Skeletal muscle satellite cell (primary cell): ENCODE measurements around the gene SEMA4B.
"Not testable (repeated sequence)": the region's sequence is repeated elsewhere in the genome, so short reads cannot be mapped to it uniquely, and the experiment has no call there.

Experiments
- H3K27me3 ChIP-seq: 2 replicates; pipeline ENCODE4 v1.7.0; 2013; ENCODE audit warnings: low read length; ENCODE audit not compliant: control insufficient read depth, insufficient read depth
- H3K36me3 ChIP-seq: 2 replicates; pipeline ENCODE4 v1.7.0; 2013; ENCODE audit warnings: mild to moderate bottlenecking, control low read depth, low read length; ENCODE audit not compliant: insufficient read depth
- H3K4me1 ChIP-seq: 2 replicates; pipeline ENCODE4 v1.7.0; 2013; ENCODE audit warnings: low read length; ENCODE audit not compliant: control insufficient read depth, insufficient read depth
- H3K4me2 ChIP-seq: 2 replicates; pipeline ENCODE4 v1.7.0; 2013; ENCODE audit warnings: mild to moderate bottlenecking, low read length
- H3K4me3 ChIP-seq: 2 replicates; pipeline ENCODE4 v1.7.0; 2013; ENCODE audit warnings: low read length
- H3K9ac ChIP-seq: 2 replicates; pipeline ENCODE4 v1.7.0; 2013; ENCODE audit warnings: mild to moderate bottlenecking, low read depth, low read length, moderate library complexity
- H3K9me3 ChIP-seq: replicated peaks from 2 replicates; pipeline ENCODE4 v1.7.0; 2013; ENCODE audit warnings: mild to moderate bottlenecking, control low read depth, low read length

Gene SEMA4B

DNA sequence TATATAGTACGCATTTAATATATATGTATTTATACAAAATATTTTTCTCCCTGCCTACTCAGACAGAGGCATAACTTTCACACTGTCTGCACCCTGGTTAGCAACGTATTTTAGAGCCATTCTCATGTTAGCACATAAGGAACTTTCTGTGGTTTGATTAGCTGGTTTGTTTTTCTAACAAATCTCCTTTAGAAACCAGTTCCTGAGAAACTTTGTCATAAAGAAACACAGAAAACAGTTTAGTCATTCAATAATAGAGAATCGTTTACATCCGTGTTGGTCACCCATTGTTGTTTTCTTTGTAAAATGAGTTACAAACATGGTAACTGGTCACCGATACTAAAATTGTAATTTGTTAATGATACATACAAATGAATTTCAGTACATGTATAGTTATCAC lies 58.4 kb downstream of the SEMA4B start:
- H3K36me3 ChIP-seq = no peaks in the 10 kb centered on the region
- H3K4me3 ChIP-seq = no peak overlapping the region
- H3K9ac ChIP-seq = no peak overlapping the region
- no peaks in the 10 kb centered on the region for H3K27me3 ChIP-seq
- peaks cover 6% of the 10 kb centered on the region for H3K4me1 ChIP-seq
- no peaks in the 10 kb centered on the region for H3K9me3 ChIP-seq
- no peak overlapping the region for H3K4me2 ChIP-seq

- not testable (repeated sequence) for H3K27me3 ChIP-seq, H3K36me3 ChIP-seq, H3K4me3 ChIP-seq, H3K4me2 ChIP-seq, H3K9ac ChIP-seq, H3K9me3 ChIP-seq
- peaks cover 12% of the 10 kb centered on the region for H3K4me1 ChIP-seq
Observed at GRCh38 chr15:90260731-90261130, 59.6 kb downstream of the SEMA4B start.

DNA sequence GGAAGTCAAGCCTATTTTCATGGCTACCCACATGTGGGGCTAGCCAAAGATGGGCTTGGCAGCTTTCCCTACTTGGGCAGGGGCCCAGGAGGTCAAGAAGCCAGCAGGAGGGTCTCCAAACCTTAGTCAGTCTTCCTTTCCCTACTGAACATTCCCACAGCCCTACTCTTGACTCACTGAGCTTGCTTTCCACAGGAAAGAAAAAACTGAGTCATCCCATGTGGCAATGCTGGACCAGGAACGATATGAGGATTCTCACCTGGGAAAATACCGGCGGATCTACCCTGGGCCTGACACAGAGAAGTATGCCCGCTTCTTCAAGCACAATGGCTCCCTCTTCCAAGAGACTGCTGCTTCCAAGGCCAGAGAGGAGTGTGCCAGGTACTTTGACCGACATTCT lies 60.7 kb downstream of the SEMA4B start:
- Histone ChIP-seq H3K4me2 (no peak overlapping the region), H3K4me1 (peaks cover 14% of the 10 kb centered on the region), H3K27me3 (no peaks in the 10 kb centered on the region), H3K36me3 (no peaks in the 10 kb centered on the region), H3K4me3 (no peak overlapping the region), H3K9me3 (no peaks in the 10 kb centered on the region), H3K9ac (no peak overlapping the region)

- H3K27me3 ChIP-seq = no peaks in the 10 kb centered on the region
- H3K9me3 ChIP-seq = no peaks in the 10 kb centered on the region
- H3K9ac ChIP-seq = no peak overlapping the region
- H3K36me3 ChIP-seq = no peaks in the 10 kb centered on the region
- H3K4me2 ChIP-seq = no peak overlapping the region
- no peak overlapping the region for H3K4me3 ChIP-seq
- H3K4me1 ChIP-seq = peaks cover 20% of the 10 kb centered on the region
Observed at GRCh38 chr15:90262426-90262825, 61.3 kb downstream of the SEMA4B start.

DNA sequence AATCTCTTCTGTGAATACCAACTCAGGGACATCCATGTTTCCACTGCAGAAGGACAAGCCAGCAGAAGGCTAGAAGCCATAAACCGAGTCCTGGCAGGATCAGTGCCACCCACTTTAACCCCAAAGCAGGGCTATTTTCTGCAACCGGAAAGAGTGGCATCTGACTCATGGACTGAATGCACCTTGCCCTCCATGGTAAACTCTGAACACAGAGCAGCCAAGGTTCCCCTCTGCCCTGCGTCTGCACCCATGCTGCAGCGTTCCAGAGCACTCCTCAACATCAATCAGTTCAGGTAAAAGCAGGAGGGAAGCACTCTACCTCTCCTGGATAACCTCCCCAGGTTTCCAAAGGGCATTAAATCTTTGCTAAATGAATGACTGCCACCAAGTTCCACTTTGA lies 63.5 kb downstream of the SEMA4B start:
- Histone ChIP-seq H3K36me3 (peaks cover 9% of the 10 kb centered on the region), H3K9me3 (no peaks in the 10 kb centered on the region), H3K4me1 (peaks cover 31% of the 10 kb centered on the region), H3K27me3 (no peaks in the 10 kb centered on the region), H3K9ac (peak overlapping the region; percentile 90), H3K4me3 (peak overlapping the region; percentile 76), H3K4me2 (peak overlapping the region; percentile 85)

GRCh38 chr15:90265271-90266060 lies 64.3 kb downstream of the SEMA4B start, which contains the start of gene NGRN:
Gene NGRN (plus strand): TSS chr15:90265672. CDS start chr15:90265713, 41 bp downstream.
- peaks cover 28% of the 10 kb centered on the region for H3K4me1 ChIP-seq
- H3K36me3 ChIP-seq = peaks cover 15% of the 10 kb centered on the region
- peak within 1 kb of the TSS; percentile 85 for H3K4me2 ChIP-seq
- peak within 1 kb of the TSS; percentile 90 for H3K9ac ChIP-seq
- no peaks in the 10 kb centered on the region for H3K9me3 ChIP-seq
- no peaks in the 10 kb centered on the region for H3K27me3 ChIP-seq
- peak within 1 kb of the TSS; percentile 76 for H3K4me3 ChIP-seq

DNA sequence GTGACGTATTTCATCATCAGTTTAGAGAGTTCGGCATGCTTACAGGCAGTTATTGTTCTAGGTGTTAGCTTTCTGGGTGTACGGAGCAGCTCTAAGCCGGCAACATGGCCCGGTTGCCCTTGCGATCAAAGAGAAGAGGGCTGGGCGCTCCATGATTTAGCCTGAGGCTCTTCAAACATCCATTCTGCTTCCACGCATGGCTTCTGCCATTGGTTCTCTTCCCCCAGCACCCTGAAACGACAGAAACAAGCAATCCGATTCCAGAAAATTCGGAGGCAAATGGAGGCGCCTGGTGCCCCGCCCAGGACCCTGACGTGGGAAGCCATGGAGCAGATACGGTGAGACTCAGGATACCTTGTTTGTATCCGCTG lies 64.9 kb downstream of the SEMA4B start:
- Histone ChIP-seq H3K9me3 (no peaks in the 10 kb centered on the region), H3K27me3 (no peaks in the 10 kb centered on the region), H3K4me3 (peak overlapping the region; percentile 76), H3K4me2 (peak overlapping the region; percentile 85), H3K9ac (peak overlapping the region; percentile 90), H3K36me3 (peaks cover 21% of the 10 kb centered on the region), H3K4me1 (peaks cover 28% of the 10 kb centered on the region)

GRCh38 chr15:90266485-90266884 lies 65.4 kb downstream of the SEMA4B start:
- Histone ChIP-seq H3K27me3 (no peaks in the 10 kb centered on the region), H3K9me3 (no peaks in the 10 kb centered on the region), H3K36me3 (peaks cover 26% of the 10 kb centered on the region), H3K4me1 (peaks cover 28% of the 10 kb centered on the region), H3K4me2 (peak overlapping the region; percentile 85), H3K9ac (peak overlapping the region; percentile 90), H3K4me3 (peak overlapping the region; percentile 76)

GRCh38 chr15:90268415-90268814 lies 67.3 kb downstream of the SEMA4B start:
- Histone ChIP-seq H3K27me3 (no peaks in the 10 kb centered on the region), H3K9me3 (no peaks in the 10 kb centered on the region), H3K9ac (no peak overlapping the region), H3K4me1 (peaks cover 28% of the 10 kb centered on the region), H3K36me3 (peaks cover 44% of the 10 kb centered on the region), H3K4me3 (peak overlapping the region; percentile 41), H3K4me2 (peak overlapping the region; percentile 85)

DNA sequence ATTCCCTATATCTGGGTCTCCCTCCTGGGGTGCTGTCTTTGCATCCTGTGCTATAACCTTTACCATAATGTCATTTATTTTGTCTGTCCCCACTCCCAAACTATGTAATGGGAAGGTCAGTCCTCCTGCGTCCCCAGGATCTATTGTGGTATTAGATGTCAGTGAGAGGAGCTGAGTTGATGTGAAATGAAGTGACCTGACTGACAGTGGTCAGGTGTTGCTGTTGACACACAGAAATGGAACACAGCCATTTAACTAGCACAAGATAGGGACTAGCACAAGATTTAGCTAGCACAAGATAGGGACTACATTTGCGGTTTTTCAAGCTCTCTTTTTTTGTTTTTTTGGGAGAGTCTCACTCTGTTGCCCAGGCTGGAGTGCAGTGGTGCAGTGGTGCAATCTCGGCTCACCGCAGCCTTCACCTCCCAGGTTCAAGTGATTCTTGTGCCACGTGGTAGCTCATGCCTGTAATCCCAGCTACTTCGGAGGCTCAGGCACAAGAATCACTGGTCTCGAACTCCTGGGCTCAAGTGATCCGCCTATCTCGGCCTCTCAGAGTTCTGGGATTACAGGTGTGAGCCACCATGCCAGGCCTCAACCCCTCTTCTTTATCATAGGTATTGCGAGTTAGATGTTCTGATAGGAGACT lies 69.5 kb downstream of the SEMA4B start:
- H3K27me3 ChIP-seq = no peaks in the 10 kb centered on the region
- no peak overlapping the region for H3K9ac ChIP-seq
- no peak overlapping the region for H3K4me3 ChIP-seq
- peaks cover 20% of the 10 kb centered on the region for H3K4me1 ChIP-seq
- H3K4me2 ChIP-seq = no peak overlapping the region
- no peaks in the 10 kb centered on the region for H3K9me3 ChIP-seq
- H3K36me3 ChIP-seq = peaks cover 53% of the 10 kb centered on the region

DNA sequence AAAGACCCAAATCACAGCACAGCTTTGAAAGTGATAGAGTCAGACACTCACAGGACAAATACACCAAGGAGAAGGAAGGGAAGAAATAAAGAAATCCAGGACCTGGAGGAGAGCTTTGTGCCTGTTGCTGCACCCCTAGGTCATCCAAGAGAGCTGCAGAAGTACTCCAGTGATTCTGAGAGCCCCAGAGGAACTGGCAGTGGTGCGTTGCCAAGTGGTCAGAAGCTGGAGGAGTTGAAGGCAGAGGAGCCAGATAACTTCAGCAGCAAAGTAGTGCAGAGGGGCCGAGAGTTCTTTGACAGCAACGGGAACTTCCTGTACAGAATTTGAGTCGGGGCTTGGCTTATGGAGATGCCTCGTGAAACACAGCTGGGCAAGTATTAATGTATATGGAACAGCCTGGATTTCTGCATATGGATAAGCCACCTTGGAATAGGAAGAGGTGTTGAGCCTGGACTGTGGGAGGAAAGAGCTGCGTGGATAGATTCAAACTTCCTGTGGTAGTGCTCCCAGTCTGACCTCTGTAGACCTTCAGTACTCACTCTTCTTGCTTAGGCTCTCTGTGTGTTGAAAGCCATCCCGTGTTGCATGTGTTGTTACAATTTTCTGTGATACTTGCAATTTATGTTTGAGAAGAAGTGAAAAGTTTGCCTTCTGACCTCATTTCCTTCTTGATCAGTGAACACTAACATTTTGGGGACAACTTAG lies 70.5 kb downstream of the SEMA4B start:
- Histone ChIP-seq H3K9me3 (no peaks in the 10 kb centered on the region), H3K36me3 (peaks cover 53% of the 10 kb centered on the region), H3K4me2 (no peak overlapping the region), H3K4me3 (no peak overlapping the region), H3K4me1 (peaks cover 19% of the 10 kb centered on the region), H3K27me3 (no peaks in the 10 kb centered on the region), H3K9ac (no peak overlapping the region)
